NCI-H524 (cell line): ENCODE data around the gene DIAPH2.
"Not testable (repeated sequence)": the region's sequence is repeated elsewhere in the genome, so short reads cannot be mapped to it uniquely, and the experiment has no call there.

Experiments
- DNase-seq, 2 experiments: peaks; one replicate each; lab custom pipeline; 2025; lab: John Stamatoyannopoulos, UW

DIAPH2 gene

GRCh38 chrX:96824166-96824565, 139.5 kb downstream of the DIAPH2 start:
- no peak for DNase-seq

- no peak for DNase-seq
Measured at GRCh38 chrX:96833333-96833732, 148.7 kb downstream of the DIAPH2 start.

DNA sequence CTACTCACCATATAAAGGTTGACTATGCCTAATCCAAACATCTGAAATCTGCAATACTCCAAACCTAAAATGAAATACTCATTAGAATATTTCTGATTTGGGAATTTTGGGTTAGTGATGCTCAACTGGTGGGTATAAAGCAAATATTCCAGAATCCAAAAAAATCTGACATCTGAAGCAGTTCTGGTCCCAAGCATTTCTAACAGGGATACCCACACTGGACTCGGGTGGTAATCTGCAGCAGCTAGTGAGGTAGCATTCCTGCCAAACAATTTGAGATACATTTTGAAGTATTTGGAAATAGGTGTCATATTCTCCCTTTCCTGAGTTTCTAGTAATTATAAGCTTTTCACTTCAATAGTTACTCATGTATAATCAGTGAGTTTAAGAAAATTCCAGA, 149.5 kb downstream of the DIAPH2 start:
- no peak for DNase-seq

GRCh38 chrX:96835660-96836289, 151.1 kb downstream of the DIAPH2 start:
- DNase-seq = no peak

- no peak for DNase-seq
Measured at GRCh38 chrX:96837808-96838207, 153.2 kb downstream of the DIAPH2 start.

GRCh38 chrX:96838537-96838936, 153.9 kb downstream of the DIAPH2 start:
- no peak for DNase-seq

DNA sequence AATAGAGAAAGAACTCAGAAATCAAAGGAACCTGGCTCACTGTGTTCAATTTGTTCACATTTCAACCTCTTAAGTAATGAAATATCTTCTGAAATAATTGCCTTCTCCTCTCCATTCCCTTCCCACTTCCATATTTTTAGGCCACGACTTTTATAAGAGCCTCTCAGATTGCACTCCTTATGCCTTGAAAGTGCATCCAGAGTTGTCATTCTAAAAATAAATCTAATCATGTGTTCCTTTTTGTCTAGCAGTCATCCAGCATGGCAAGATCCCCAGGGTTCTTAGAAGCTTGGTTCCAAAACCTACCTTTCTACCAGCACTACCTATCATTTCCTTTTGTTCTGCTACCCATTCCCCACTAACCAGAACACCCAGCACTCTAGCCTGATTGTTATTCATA, 156.7 kb downstream of the DIAPH2 start:
- DNase-seq = no peak

- not testable (repeated sequence) for DNase-seq
Measured at GRCh38 chrX:96841866-96842265, 157.2 kb downstream of the DIAPH2 start.

- no peak for DNase-seq
Measured at GRCh38 chrX:96843566-96843965, 158.9 kb downstream of the DIAPH2 start.

DNA sequence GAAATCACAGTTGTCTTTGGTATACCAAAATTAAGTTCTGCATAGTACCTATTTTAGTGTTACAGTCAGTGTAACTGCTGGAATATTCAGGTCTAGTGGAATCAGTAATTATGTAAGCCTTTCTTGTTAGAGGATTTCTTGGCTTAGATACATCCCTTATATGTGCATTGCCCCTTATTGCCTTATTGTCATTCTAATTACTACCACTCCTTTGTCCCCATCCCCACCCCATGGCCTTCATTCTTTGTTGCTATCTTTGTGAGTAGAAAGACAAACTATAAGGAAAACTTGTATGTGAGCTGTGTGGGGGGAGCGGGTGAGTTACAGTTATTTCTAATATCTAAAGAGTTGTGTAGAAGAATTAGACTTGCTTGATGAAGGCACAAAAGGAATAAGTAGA, 162.2 kb downstream of the DIAPH2 start:
- no peak for DNase-seq

DNA sequence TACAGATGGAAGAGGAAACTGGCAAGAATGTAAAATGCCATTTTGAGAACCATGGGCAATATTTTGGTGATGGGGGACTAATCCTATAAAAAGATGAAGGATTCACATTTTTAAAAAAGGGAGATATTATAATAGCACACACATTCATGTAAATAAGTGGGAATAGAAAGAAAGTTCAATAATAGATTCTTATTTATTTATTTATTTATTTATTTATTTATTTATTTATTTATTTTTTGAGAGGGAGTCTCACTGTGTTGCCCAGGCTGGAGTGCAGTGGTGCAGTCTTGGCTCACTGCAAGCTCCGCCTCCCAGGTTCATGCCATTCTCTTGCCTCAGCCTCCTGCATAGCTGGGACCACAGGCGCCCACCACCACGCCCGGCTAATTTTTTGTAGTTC, 174.8 kb downstream of the DIAPH2 start:
- not testable (repeated sequence) for DNase-seq

DNA sequence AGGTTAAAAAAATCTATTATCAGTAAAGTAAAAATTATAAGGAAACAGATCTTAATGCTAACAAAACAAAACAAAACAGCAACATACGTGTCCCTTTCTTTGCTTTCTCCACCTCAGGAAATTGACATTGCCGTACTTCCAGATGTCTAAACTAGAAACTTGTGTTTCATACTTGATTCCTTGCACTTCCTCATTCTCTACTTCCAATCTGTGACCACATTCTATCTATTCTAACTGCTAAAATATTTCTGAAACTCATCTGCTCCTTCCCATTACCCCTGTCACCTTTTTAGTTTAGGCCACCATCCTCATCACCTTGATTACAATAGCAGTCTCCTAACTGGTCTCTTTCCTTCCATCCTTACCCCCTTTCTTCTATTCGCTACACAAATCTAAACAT, 176.6 kb downstream of the DIAPH2 start:
- no peak for DNase-seq

DNA sequence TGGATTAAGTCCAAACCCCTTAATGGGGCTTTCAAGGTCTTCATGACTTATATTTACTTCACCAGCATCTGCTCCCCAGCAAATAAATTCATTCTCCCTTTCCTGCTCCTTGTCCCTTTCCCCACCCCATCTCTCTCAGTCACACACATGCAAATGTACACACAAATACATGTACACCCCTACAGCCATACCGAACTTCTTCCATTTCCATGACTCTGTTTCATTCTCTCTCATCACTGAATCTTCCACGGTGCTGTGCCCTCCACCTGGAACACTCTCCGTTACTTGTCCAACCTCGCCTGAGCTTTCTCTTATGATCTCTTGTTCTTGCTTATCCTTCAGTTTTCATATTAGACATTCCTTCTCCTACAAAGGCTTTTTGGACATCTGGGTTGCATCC, 177.0 kb downstream of the DIAPH2 start:
- DNase-seq = peak in 1 of 2 experiments; percentile 6

DNA sequence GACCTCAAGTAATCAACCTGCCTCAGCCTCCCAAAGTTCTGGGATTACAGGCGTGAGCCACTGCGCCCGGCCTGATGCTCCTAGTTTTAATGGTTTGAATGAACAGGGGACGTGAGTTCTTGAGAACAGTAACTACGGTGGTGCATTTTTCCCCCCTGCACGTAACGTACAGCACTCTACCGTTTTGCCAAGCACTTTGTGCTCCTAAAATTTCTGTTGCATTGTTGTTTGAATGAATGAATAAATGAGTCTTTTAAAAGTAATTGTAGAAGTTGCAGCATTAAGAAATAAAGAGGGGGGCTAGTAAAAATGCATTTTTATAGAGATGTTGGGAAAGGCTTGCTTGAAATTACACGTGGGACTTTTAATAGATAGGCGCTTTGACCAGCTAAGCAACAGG, 199.0 kb downstream of the DIAPH2 start, which contains the start of gene RPA4:
Gene RPA4, plus strand, starts transcription at position 301 of the 400 bp plus-strand sequence. CDS start 403 bp downstream, outside the sequence.
- DNase-seq = no peak

DNA sequence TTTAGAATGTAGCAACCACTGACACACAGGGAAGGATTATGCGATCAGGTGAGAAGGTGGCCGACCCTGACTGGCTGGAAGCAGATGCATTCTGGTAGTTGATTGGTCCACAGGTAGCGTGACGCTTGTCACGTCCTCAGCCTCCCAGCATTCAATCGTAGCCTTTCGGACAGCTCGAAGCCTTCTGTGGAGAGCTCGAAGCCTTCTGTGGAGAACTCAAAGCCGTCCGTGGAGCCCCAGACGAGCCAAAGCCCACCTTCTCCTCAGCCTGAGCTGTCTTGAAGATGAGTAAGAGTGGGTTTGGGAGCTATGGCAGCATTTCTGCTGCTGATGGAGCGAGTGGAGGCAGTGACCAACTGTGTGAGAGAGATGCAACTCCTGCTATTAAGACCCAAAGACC, 199.4 kb downstream of the DIAPH2 start:
- no peak for DNase-seq

- no peak for DNase-seq
Measured at GRCh38 chrX:96889726-96890125, 205.1 kb downstream of the DIAPH2 start.

DNA sequence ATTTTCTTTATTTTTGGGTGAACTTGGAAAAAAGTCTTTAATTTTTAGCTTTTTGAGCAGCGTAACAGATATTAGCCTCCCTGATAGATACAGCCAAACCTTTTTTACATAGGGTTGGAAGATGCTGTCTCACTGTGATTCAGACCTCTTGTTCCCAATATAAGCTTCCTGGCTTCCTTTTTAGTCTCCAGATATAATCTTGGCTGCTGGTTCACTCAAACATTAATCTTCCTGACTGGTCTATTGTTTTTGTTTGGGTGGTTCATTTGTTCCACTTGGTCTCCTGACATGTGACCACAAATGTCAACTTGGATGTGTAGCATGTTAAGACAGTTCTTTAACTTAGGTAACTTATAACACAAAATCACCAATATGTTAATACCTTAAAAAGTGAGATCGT, 222.1 kb downstream of the DIAPH2 start:
- DNase-seq = no peak

- DNase-seq = peak; percentile 53 to 59
Measured at GRCh38 chrX:96907516-96908272, 223.1 kb downstream of the DIAPH2 start.

- DNase-seq = no peak
Measured at GRCh38 chrX:96909291-96909690, 224.6 kb downstream of the DIAPH2 start.

DNA sequence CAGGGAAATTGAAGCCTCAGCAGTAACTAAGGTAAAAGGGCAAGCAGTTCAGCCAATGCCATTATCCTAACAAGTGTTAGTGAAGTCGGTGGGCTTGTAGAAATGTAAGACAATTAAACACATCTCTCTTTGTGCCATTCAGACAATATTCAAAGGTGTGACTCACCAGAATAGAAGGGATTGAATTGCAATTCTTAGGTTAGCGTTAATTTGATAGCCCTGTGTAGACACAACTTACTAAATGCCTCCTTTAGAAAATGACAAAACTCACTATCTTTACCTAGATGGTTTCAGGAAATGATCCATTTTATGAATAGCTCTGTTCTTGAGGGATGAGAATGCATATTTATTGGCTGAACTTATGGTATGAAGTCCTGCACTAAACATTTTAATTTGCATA, 234.2 kb downstream of the DIAPH2 start:
- DNase-seq = no peak

DNA sequence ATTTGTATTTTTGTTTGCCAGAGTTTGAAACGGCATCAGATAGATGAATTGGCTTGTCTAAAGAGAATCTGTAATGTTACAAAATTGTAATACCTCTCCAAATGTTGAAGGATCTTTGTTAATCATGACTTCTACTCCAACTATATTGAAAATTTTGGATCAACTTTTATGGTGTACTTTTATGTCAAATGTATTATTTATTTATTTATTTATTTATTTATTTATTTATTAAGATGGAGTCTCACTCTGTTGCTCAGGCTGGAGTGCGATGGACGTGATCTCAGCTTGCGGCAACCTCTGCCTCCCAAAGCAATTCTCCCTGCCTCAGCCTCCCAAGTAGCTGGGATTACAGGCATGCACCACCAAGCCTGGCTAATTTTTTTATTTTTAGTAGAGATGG, 235.0 kb downstream of the DIAPH2 start:
- DNase-seq = no peak

GRCh38 chrX:96924581-96924980, 239.9 kb downstream of the DIAPH2 start:
- no peak for DNase-seq

- peak; percentile 14 to 71 for DNase-seq
Measured at GRCh38 chrX:96929036-96929435, 244.4 kb downstream of the DIAPH2 start.

- DNase-seq = no peak
Measured at GRCh38 chrX:96957718-96958117, 273.1 kb downstream of the DIAPH2 start.
